NCI-H128 (cell line): Measurements from ENCODE around the gene NLRX1.
"Not testable (repeated sequence)": the region's sequence is repeated elsewhere in the genome, so short reads cannot be mapped to it uniquely, and the experiment has no call there.

Experiments
- DNase-seq: peaks from one replicate; lab custom pipeline; 2025; ENCODE audit not compliant: unreplicated experiment; lab: John Stamatoyannopoulos, UW

NLRX1 gene

DNA sequence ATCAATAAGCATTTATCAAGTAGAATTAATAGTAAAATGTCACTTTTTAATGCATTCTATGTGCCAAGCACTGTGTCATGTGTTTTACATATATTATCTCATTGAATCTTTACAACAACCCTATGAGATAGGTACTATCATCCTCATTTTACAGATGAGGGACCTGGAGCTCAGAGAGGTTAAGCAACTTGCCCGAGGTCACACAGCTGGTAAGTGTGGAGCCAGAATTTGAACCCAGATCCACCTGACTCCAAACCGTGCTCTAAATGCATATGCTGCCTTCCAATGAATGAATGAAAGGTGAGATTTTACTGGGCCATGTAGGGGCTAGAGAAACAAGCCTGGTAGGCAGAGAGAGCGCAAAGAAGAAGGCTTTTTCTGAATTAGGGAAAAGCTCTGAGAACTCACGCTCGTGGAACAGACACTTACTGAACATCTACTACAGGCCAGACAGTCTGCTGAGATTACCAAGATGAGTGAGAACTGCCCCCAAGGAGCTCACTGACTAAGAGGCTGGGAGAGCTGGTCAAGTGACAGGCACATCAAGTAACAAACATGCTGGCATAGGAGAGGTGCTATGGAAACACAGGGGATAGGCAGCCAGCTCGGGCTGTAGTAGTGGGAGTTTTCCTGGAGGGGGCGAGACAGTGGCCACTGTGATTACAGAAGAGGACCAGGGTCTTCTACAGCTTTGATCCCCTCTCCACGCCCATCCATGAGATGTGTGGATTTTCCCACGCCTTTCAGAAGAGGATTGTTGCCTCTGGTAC is 15.3 kb upstream of the NLRX1 start:
- DNase-seq: no peak

DNA sequence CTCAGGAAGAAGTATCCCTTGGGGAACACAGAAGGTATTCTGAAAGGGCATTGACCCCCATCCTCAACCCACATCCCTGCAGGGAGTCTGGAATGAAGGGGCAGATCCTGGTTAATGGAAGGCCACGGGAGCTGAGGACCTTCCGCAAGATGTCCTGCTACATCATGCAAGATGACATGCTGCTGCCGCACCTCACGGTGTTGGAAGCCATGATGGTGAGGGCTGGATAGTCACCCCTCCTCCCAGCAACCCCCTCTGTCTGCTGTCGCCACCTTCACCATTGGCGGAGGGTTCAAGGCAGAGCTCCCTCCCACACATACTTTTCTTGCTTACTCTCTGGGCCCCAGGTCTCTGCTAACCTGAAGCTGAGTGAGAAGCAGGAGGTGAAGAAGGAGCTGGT is 14.3 kb upstream of the NLRX1 start:
- DNase-seq: no peak

DNA sequence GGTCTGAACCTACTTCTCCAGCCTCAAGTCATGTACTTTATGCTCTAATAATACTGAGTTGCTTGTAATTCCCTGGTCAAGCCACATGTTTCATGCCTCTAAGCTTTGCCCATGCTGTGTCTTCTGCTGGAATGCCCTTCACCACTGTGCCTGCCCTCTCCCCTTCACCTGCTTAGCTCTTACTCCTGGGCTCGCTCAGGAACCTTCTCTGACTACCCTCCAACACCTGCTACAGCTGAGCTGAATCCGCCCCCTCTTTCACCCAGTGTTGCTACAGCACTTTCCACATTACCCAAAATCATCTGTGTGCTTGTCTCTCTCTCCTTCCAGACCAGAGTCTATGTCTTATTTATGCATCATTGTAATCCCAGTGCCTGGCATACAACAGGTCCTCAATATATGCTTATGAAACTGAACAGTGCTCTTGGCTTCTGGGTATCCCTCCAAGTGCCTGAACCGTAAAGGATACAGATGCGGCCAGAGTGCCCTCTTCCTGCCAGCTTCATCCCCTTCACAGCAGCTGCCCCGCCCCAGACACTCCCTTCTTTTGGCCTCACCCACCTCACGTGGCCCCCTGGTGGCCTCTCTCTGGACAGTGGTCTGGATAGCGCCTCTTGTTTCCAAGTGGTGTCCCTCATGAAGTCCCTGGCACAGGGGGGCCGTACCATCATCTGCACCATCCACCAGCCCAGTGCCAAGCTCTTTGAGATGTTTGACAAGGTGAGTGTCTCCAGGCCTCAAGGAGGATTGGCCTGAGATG is 12.6 kb upstream of the NLRX1 start:
- no peak for DNase-seq

DNA sequence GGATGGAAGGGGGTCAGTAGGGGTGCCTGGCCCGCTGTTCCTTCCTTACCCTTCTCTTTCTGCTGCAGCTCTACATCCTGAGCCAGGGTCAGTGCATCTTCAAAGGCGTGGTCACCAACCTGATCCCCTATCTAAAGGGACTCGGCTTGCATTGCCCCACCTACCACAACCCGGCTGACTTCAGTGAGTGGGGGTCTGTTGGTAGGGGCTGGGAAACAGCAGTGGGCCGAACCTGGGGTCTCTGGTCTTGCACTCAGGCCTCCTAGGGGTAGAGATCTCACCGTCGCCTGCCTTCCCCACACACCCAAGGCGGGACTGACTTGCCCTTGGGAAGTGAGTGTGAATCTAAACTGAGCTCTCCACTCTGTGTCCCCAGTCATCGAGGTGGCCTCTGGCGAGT is 12.0 kb upstream of the NLRX1 start:
- no peak for DNase-seq

DNA sequence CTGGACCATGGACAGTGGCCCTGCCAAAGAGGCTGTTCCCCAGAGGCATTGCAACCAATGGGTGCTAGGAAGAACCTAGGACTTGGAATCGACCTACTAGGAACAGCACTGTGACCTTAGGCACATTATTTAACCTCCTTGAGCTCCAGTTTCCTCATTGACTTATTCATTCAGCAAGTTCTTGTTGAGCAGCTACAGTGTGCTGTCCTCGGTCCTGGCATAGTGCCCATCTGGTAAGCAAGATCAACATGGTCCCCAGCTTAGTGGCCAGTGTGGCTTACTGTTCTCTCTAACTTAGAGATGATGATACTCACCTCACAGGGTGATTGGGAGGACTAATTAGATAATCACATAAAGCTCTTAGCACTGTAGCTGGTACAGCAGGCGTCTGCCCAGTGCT is 11.5 kb upstream of the NLRX1 start:
- DNase-seq: no peak

DNA sequence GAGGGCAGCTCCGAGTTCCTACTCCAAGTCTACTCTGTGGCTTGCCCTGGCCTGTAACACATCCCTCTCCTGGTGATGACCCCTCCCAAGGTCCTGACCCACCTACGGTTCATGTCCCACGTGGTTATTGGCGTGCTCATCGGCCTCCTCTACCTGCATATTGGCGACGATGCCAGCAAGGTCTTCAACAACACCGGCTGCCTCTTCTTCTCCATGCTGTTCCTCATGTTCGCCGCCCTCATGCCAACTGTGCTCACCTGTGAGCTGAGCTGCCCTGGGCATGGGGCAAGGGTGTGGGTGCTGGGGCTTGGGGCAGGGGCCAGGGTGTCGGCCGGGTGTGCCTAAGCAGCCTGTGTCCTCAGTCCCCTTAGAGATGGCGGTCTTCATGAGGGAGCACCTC is 10.1 kb upstream of the NLRX1 start:
- no peak for DNase-seq

DNA sequence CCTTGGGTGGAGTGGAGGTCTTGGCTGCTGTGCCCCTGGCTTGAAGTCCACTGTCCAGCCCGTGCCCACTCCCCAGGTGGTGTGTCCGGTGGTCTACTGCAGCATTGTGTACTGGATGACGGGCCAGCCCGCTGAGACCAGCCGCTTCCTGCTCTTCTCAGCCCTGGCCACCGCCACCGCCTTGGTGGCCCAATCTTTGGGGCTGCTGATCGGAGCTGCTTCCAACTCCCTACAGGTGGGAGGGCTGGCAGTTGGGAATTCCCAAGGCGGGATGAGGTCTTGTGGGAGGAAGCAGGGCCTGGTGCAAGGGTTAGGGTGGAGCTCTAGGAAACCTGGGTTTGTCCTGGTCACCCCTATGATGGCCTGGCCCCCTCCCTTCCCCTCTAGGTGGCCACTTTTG is 8.4 kb upstream of the NLRX1 start:
- no peak for DNase-seq

DNA sequence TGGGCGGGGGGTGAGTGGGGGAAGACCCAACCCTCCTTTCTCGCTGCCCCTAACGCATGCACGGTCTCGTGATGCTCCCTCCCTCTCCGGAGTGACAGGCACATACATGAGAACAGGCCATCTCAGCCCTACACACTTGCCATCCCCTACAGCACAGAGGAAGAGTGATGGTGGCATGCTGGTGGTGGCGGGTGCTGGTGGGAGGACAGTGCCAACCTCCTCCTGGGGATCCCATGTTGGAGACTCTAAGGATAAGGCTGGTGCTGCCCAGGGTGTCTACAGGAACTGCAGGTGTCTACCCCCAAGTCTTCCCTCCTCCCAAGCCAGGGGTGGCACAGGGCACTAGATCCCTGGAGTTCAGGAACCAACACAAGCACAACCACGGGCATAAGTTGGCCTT is 6.7 kb upstream of the NLRX1 start:
- DNase-seq: no peak

DNA sequence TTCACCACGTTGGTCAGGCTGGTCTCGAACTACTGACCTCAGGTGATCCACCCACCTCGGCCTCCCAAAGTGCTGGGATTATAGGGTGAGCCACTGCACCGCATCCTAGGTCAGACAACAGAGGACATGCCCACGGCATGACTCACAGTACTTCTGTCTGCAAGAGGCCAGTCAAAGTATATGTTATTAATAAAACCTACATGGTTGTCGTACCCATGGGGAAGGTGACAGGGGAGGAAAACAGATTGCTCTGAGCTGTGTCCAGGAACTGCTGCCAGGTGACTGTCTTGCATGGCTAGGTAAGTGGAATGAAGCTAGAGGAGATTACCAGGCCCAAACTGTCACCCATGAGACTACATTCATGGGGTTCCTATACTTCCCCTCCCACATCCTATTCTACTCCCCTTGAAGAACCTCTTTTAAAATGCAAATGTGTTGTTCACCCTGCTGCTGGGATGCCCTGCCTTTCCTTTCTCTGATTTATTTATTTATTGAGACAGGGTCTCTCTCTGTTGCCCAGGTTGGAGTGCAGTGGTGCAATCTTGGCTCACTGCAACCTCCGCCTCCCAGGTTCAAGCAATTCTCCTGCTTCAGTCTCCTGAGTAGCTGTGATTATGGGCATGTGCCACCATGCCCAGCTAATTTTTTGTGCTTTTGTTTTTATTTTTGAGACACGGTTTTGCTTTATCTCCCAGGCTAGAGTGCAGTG is 2.0 kb upstream of the NLRX1 start:
- no peak for DNase-seq

DNA sequence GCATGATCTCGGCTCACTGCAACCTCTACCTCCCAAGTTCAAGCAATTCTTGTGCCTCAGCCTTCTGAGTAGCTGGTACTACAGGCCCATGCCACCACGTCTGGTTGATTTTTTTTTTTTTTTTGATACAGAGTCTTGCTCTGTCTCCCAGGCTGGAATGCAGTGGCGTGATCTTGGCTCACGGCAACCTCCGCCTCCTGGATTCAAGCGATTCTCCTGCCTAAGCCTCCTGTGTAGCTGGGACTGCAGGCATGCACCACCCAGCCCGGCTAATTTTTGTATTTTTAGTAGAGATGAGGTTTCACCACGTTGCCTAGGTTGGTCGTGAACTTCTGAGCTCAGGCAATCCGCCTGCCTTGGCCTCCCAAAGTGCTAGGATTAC is 1.5 kb upstream of the NLRX1 start:
- DNase-seq: not testable (repeated sequence)

DNA sequence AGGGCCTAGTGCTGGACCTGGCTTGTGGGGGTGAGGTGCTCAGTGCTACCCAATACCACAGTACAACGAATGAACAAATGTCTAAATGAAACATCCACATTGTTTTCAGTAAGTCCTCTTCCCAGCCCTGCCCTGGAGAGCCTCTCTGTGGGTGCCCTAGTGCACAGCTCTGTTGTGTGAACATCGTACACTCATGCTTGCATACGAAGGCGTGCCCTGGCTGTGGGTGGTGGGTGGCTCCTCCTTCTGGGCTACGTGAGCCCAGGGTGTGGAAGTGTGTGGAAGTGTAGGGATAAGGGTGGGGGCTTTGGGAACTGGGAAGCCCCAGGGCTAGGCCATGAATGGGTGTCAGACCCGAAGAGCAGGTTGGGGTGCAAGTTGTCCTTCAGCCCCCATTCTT is 592 bp upstream of the NLRX1 start:
- DNase-seq: no peak

DNA sequence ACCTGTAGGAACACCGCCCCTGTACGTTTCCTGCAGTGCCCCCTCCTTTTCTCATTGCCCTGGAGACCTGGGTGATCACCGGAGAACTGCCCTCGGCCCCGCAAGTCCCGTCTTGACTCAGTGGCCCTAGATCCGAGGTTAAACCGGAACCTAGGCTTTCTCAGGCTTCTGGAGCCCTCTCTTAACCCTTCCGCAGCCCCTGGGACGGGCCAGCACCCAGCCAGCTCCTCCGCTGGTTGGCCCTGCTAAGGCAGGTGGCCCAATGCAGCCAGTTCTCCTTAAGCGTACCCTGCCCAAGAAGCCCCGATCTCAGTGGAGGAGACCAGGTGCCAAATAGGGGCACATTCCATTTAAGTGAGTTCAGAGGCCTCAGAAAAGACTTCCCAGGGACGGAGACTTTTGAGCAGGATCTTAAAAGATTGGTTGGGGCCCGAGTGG is 776 bp downstream of the NLRX1 start:
- no peak for DNase-seq

DNA sequence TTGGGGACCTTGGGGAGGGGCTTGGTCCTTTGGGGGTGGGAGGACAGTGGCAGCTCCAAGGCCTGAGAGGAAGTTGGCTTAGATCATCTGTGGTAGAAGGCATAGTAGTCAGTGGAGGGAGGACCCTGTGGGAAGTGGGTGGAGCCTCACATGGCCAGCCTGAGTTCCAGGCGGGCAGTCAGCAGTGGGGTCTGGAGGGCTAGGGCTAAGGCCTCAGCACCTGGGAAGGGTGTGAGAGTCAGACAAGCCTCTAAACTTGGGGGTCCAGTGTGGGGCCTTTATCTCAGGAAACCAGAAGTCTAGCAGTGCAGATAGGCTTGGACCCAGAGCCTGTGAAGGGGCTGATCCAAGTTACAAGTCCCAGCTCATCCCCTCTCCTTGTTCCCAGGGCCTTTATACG is 4.0 kb downstream of the NLRX1 start:
- no peak for DNase-seq

DNA sequence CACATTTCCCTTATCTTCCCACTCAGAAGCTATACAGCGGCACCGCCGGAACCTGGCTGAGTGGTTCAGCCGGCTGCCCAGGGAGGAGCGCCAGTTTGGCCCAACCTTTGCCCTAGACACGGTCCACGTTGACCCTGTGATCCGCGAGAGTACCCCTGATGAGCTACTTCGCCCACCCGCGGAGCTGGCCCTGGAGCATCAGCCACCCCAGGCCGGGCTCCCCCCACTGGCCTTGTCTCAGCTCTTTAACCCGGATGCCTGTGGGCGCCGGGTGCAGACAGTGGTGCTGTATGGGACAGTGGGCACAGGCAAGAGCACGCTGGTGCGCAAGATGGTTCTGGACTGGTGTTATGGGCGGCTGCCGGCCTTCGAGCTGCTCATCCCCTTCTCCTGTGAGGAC is 4.9 kb downstream of the NLRX1 start:
- DNase-seq: no peak

DNA sequence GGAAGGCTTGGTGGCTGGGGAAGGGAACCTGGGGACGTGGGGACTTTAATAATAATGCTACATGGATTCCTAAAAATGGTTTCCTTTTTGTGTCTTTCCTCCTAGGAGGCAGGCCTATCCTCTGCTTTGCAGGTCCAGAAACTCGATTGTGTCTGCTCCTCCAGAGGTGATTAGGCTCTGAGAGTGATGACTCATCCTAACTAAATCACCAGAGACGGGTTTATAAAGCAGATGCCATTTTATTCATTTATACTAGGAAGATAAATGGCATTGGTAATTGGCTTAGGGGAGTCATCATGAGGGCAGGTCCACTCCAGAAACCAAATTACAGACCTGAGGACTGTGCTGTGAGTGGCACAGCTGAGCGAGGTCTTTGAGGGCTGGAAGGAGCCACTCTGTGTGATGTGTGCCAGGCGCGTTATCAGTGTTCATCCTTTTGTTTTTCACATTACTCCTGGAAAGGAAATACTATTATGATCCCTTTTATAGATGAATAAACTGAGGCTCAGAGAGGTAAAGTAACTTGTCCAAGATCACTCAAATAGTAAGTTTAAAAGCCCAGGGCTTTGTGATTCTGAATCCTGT is 7.1 kb downstream of the NLRX1 start:
- DNase-seq: no peak

DNA sequence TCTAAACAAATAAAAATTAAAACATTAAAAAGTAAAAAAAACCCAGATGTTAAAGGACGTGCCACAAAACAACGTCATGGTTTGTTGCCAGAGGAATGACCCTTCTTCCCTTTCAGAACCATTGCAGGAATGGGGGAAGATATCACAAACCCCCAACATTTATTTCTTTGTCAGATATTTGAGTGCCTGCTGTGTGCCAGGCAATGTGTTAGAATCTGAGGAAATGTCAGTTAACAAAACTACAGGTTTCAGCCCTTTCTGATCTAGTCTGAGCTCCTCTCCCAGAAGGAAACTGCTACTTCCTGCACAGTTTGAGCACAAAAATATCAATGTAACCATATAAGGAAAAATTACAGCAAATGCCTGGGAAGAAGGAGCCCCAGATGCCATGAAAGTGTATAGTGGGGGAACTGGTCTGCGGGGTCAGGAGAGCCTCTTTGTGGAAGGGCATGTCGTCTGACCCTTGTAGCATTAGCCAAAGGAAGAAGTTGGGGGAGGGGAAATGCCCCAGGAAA is 9.7 kb downstream of the NLRX1 start:
- no peak for DNase-seq

DNA sequence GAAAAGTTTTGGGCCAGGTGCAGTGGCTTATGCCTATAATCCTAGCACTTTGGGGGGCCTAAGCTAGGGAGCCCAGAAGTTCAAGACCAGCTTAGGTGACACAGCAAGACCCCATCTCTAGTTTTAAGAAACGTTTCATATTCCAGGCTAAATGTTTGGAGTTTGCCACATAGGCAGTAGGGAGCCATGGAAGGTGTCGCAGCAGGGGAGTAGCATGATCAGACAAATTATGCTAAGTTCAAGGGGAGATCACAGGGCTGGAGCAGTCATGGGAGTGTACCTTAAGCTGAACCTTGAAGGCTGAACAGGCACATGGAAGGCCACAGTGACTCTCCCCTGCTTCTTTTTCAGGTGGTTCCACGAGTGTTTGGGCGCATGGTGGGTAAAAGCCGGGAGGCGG is 10.8 kb downstream of the NLRX1 start:
- no peak for DNase-seq

DNA sequence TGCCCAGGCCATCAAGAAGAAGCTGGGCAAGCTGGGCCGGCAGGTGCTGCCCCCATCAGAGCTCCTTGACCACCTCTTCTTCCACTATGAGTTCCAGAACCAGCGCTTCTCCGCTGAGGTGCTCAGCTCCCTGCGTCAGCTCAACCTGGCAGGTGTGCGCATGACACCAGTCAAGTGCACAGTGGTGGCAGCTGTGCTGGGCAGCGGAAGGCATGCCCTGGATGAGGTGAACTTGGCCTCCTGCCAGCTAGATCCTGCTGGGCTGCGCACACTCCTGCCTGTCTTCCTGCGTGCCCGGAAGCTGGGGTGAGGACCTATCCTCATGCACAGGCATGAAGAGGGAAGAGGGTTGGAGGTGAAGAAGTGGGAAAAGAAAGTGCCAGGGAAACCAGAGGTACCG is 11.5 kb downstream of the NLRX1 start:
- DNase-seq: peak; percentile 46

DNA sequence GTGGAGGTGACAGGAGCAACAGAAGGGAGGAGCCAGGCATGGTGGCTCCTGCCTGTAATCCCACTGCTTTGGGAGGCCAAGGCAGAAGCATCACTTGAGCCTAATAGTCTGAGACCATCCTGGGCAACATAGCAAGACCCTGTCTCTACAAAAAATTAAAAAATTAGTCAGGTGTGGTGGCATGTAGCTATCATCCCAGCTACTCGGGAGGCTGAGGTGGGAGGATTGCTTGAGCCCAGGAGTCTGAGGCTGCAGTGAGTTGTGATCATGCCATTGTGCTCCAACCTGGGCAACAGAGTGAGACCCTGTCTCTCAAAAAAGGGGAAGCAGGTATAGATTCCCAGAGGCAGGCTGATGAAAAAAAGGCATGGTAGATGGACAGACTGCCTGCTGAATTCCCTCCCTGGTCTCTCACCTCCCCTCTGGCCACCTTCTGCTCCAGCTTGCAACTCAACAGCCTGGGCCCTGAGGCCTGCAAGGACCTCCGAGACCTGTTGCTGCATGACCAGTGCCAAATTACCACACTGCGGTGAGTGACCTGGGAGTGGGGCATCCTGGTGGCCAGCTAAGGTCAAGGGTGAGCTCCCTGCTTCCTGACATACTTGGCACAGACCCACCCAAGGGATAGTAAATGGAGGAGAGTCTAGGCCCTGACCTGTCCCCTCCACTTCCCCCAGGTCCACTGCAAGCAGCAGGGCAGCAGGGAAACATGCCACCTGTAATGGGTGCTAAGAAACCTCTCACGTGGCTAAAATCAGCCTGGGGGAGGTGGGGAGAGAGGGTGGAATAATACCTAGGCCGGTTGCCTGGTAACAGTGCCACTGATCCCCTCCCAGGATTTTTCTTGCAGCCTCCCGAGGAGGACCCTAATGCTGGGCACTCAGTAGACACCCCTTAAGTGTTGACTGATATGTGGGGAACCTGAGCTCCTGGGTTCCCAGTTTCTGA is 12.5 kb downstream of the NLRX1 start:
- no peak for DNase-seq

DNA sequence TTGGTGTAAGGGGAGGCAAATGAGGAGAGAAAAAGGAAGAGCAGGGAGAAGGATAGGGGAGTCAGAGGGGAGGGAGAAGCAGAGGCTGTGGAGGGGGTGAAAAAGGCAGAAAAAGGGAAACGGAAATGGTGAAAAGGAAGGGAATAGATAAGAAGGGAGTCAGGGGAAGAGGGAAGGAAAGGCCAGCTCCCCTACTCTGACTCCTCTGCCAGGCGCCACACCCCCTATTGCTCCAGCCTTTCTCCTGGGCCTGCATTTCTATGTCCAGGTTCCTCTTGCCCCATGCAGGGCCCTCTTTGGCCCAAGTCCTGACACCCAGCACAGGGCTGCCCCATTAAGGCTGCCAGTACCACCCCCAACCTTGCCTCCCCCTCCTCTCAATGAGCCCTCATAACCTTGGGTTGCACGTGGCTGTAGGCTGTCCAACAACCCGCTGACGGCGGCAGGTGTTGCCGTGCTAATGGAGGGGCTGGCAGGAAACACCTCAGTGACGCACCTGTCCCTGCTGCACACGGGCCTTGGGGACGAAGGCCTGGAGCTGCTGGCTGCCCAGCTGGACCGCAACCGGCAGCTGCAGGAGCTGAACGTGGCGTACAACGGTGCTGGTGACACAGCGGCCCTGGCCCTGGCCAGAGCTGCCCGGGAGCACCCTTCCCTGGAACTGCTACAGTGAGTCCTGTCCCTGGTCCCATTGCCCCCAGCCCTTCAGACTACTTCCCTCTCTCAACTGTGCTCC is 13.3 kb downstream of the NLRX1 start:
- DNase-seq: no peak
